ENCODE results near the gene IL1A. TPM values are rescaled to one million over a fixed set of nuclear protein-coding genes. Genes with fewer than 3 reads are reported as not detected.

IL1A gene
- total RNA-seq, 1 donor from 2014 or later, result 0.43 TPM

- Histone ChIP-seq H3K27me3 (ENCODE audit: insufficient read depth, low read length) (no peaks in the 10 kb centered on the region), H3K79me2 (ENCODE audit: insufficient read depth, low read length) (no peaks in the 10 kb centered on the region), H2AFZ (ENCODE audit: low read depth, low read length) (no peak overlapping the region), H3K4me2 (ENCODE audit: low read length) (no peak overlapping the region), H3K4me3 (ENCODE audit: insufficient read depth, low read depth, low read length) (no peak overlapping the region), H3K36me3 (ENCODE audit: insufficient read depth, low read length) (no peaks in the 10 kb centered on the region), H3K9ac (ENCODE audit: low read length) (no peak overlapping the region), H3K4me1 (ENCODE audit: insufficient read depth, low read length) (peaks cover 8% of the 10 kb centered on the region), H4K20me1 (ENCODE audit: insufficient read depth, low read length) (no peaks in the 10 kb centered on the region), H3K27ac (ENCODE audit: low read depth, low read length) (no peak overlapping the region), H3K9me3 (ENCODE audit: insufficient read depth, low read depth, low read length) (no peaks in the 10 kb centered on the region)
- no peak for TF ChIP-seq CTCF (IDR thresholded peaks at IDR 0.05; ENCODE audit: insufficient read depth, low read depth, low read length)
- TF ChIP-seq EZH2 (IDR thresholded peaks at IDR 0.05; ENCODE audit: insufficient read depth, low read length), result no peak
- H3K9me3 Mint-ChIP-seq (ENCODE audit: unreplicated experiment), result peaks cover 2% of the 10 kb centered on the region
- FAIRE-seq (no peak), DNase-seq (ENCODE audit: low read depth) (no peak)
- no peak overlapping the region for H3K4me3 Mint-ChIP-seq (ENCODE audit: unreplicated experiment)
- H3K36me3 Mint-ChIP-seq (ENCODE audit: low read depth, unreplicated experiment), result no peaks in the 10 kb centered on the region
- H3K4me1 Mint-ChIP-seq (ENCODE audit: low read depth, unreplicated experiment), result peaks cover 10% of the 10 kb centered on the region
- no peaks in the 10 kb centered on the region for H3K27me3 Mint-ChIP-seq (ENCODE audit: low read depth, unreplicated experiment)
- H3K27ac Mint-ChIP-seq (ENCODE audit: unreplicated experiment), result no peak overlapping the region
These were observed 36.8 kb upstream of the IL1A start for GRCh38 chr2:112821142-112821541.

GRCh38 chr2:112820343-112820742 lies 36.0 kb upstream of the IL1A start:
- Histone ChIP-seq H3K4me2 (ENCODE audit: low read length) (no peak overlapping the region), H3K9ac (ENCODE audit: low read length) (no peak overlapping the region), H4K20me1 (ENCODE audit: insufficient read depth, low read length) (no peaks in the 10 kb centered on the region), H3K27me3 (ENCODE audit: insufficient read depth, low read length) (no peaks in the 10 kb centered on the region), H3K36me3 (ENCODE audit: insufficient read depth, low read length) (no peaks in the 10 kb centered on the region), H3K9me3 (ENCODE audit: insufficient read depth, low read depth, low read length) (no peaks in the 10 kb centered on the region), H3K79me2 (ENCODE audit: insufficient read depth, low read length) (no peaks in the 10 kb centered on the region), H2AFZ (ENCODE audit: low read depth, low read length) (no peak overlapping the region), H3K27ac (ENCODE audit: low read depth, low read length) (no peak overlapping the region), H3K4me1 (ENCODE audit: insufficient read depth, low read length) (peaks cover 8% of the 10 kb centered on the region), H3K4me3 (ENCODE audit: insufficient read depth, low read depth, low read length) (no peak overlapping the region)
- Mint-ChIP-seq H3K4me3 (ENCODE audit: unreplicated experiment) (no peak overlapping the region), H3K9me3 (ENCODE audit: unreplicated experiment) (peaks cover 2% of the 10 kb centered on the region), H3K27ac (ENCODE audit: unreplicated experiment) (no peak overlapping the region), H3K4me1 (ENCODE audit: low read depth, unreplicated experiment) (peaks cover 10% of the 10 kb centered on the region), H3K36me3 (ENCODE audit: low read depth, unreplicated experiment) (no peaks in the 10 kb centered on the region), H3K27me3 (ENCODE audit: low read depth, unreplicated experiment) (no peaks in the 10 kb centered on the region)
- FAIRE-seq (no peak), DNase-seq (ENCODE audit: low read depth) (no peak)
- TF ChIP-seq EZH2 (IDR thresholded peaks at IDR 0.05; ENCODE audit: insufficient read depth, low read length) (no peak), CTCF (IDR thresholded peaks at IDR 0.05; ENCODE audit: insufficient read depth, low read depth, low read length) (no peak)

GRCh38 chr2:112819081-112819480 lies 34.8 kb upstream of the IL1A start:
- H3K27ac Mint-ChIP-seq (ENCODE audit: unreplicated experiment), result no peak overlapping the region
- no peaks in the 10 kb centered on the region for H4K20me1 ChIP-seq (ENCODE audit: insufficient read depth, low read length)
- FAIRE-seq (no peak), DNase-seq (ENCODE audit: low read depth) (no peak)
- no peaks in the 10 kb centered on the region for H3K9me3 ChIP-seq (ENCODE audit: insufficient read depth, low read depth, low read length)
- no peak overlapping the region for H3K9ac ChIP-seq (ENCODE audit: low read length)
- H3K79me2 ChIP-seq (ENCODE audit: insufficient read depth, low read length), result no peaks in the 10 kb centered on the region
- no peak overlapping the region for H3K4me3 ChIP-seq (ENCODE audit: insufficient read depth, low read depth, low read length)
- H3K9me3 Mint-ChIP-seq (ENCODE audit: unreplicated experiment), result peaks cover 2% of the 10 kb centered on the region
- no peak overlapping the region for H2AFZ ChIP-seq (ENCODE audit: low read depth, low read length)
- H3K27ac ChIP-seq (ENCODE audit: low read depth, low read length), result no peak overlapping the region
- no peak for TF ChIP-seq CTCF (IDR thresholded peaks at IDR 0.05; ENCODE audit: insufficient read depth, low read depth, low read length)
- H3K36me3 ChIP-seq (ENCODE audit: insufficient read depth, low read length), result no peaks in the 10 kb centered on the region
- no peaks in the 10 kb centered on the region for H3K27me3 Mint-ChIP-seq (ENCODE audit: low read depth, unreplicated experiment)
- no peak overlapping the region for H3K4me2 ChIP-seq (ENCODE audit: low read length)
- H3K4me3 Mint-ChIP-seq (ENCODE audit: unreplicated experiment), result no peak overlapping the region
- H3K27me3 ChIP-seq (ENCODE audit: insufficient read depth, low read length), result no peaks in the 10 kb centered on the region
- H3K4me1 Mint-ChIP-seq (ENCODE audit: low read depth, unreplicated experiment), result peaks cover 11% of the 10 kb centered on the region
- H3K4me1 ChIP-seq (ENCODE audit: insufficient read depth, low read length), result peaks cover 8% of the 10 kb centered on the region
- no peaks in the 10 kb centered on the region for H3K36me3 Mint-ChIP-seq (ENCODE audit: low read depth, unreplicated experiment)

All from astrocyte (in vitro differentiated cells and primary cell).